Femur (tissue), 1 donor: ENCODE results near the gene TTF1.

Experiments used
- DNase-seq: peaks from one replicate; pipeline ENCODE4 v3.0.0-alpha.2; 2017

The TTF1 gene

GRCh38 chr9:132406554-132407122 lies at the start of gene TTF1:
Gene TTF1 (minus strand): TSS chr9:132406840. CDS start chr9:132402821, 4,019 bp downstream.
- peak; percentile 95 for DNase-seq

- no peak for DNase-seq
Observed at GRCh38 chr9:132456241-132456640, 49.6 kb upstream of the TTF1 start.

DNA sequence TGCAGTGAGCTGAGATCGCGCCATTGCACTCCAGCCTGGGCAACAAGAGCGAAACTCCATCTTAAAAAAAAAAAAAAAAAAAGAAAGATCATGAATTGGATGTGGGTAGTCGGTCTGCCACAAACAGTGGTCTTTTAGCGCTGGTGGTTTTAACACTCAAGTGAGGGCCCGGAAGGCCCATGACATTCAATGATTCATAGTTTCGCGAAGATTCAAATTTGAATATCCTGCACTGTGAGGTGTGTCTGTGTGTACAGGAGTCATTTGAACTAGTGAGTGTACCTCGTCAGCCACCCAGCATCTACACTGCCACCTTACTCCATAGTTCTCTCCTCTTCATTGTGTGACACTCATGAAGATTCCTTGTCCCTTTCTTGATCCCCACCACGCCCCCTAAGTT lies 44.6 kb upstream of the TTF1 start:
- no peak for DNase-seq

DNA sequence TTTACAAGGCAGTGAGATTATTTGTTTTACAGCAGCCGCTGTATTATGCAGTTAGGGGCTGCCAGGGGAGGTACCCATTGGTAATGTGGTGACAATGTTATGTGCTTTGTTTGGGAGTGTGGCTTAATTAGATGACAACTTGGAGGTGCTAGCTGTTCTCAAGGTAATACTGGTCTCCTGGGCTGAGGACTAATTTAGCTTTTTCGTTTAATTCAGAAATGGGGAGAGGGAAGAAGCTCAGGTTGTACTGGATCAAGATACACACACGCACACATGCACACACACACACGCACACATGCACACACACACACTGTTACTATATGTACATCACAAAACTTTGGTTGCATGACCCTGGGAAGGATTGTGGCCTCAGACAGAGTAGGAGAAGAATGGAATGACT lies 41.3 kb upstream of the TTF1 start:
- DNase-seq = no peak

GRCh38 chr9:132447346-132447745 lies 40.7 kb upstream of the TTF1 start:
- no peak for DNase-seq

DNA sequence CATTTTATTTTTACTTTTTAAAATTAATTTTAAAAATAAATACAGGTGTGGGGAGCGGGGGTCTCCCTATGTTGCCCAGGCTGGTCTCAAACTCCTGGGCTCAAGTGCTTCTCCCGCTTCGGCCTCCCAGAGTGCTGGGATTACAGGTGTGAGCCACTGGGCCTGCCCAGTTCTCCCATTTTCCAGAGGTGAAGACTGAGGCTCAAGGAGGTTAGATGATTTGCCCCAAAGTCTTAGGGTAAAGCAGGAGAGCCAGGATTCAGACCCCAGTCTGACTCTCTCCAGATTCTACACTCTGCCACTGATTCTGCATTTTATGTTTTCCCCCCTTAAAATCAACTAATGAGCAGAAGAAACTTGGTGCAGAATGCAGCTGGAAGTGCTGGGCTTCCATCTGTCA lies 40.2 kb upstream of the TTF1 start:
- DNase-seq = no peak

GRCh38 chr9:132443951-132444607 lies 37.4 kb upstream of the TTF1 start:
- no peak for DNase-seq

- no peak for DNase-seq
Observed at GRCh38 chr9:132441404-132441803, 34.8 kb upstream of the TTF1 start.

- no peak for DNase-seq
Observed at GRCh38 chr9:132440735-132441134, 34.1 kb upstream of the TTF1 start.

DNA sequence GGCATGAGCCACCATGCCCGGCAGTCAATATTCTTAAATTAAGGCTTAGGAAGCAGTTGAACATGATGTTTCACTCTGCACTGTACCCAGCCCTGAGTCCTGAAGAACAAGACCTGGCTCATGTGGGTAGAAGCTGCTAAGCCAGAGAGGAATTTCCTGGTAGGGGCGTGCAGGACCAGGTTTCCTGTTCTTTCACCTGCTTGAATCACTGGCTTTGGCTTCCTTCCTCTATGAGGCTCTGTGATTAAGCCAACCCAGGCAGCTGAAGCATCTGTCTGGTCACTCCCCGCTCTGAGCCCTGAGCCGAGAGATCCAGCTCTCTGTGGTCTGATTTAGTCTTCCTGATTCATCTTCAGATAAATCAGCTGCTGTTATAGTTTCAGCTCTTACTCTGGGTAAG lies 32.5 kb upstream of the TTF1 start:
- DNase-seq = no peak

GRCh38 chr9:132434881-132435280 lies 28.2 kb upstream of the TTF1 start:
- DNase-seq = no peak

DNA sequence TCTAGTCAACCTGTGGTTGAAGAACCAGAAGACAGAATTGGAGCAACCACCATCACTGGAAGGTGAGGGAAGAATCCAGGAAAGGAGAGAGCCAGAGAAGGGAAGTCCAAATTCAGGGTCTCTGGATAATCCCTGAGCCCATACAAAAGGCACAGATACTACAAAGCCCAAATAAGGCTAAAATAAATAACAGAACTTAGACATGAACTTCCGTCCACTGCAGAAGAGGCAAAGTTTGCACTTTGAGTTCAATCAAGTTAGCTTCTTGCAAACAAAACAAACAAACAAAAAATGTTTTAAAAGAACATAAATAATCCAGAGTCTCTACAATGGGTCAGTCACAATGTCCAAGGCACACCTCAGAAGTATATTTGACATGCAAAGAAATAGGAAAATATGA lies 24.4 kb upstream of the TTF1 start:
- DNase-seq = no peak

DNA sequence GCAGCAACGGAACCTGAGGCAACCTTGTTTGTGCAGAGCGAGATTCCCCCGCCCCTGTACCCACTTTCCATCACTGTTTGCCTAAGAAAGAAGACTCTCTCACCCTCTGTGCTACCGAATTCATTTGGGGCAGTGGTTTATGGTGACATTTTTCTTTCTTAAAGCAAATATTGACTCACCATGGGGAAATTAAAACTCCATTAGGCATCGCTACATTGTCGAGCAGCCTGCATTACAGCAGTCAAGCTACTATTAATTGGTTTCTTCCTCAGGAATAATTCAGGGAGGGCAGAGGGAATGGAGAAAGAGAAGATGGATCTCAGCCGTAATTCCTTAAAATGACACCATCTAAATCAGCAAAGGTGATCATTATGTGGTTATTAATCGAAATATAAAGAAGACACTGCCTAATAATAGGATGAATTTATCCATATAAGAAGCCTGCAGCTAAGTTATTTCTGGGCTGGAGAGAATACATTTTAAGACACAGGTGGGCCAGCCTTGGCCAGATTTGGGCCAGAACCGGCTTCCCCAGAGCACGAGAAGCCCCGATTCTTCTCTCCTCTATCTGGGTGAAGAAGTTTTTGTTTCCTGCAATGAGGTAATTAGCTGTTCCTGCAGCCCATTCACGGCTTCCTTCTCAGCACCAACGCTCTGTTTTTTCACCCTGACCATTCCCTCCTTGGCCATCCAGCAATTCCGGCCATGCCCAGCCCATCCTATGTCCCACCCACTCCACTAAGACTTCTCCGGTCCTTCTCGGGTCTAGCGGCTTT lies 20.2 kb upstream of the TTF1 start:
- no peak for DNase-seq

DNA sequence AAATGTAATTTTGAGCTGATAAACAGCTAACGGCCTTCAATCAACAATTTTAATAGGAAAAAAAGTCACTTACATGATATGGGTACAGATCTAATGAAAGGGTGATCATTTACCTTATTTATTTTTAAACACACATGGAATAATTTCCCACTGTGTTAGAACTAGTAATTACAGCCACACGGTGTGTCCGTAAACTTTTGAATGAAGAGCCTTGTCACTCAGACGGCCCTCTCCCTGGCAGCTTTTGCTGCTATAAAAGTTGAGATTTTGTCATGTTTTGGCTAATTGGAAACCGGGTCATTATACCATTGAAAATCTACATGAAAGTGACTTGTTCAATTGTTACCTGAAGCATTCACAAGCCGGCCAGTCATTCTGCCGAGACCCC lies 19.0 kb upstream of the TTF1 start:
- no peak for DNase-seq

DNA sequence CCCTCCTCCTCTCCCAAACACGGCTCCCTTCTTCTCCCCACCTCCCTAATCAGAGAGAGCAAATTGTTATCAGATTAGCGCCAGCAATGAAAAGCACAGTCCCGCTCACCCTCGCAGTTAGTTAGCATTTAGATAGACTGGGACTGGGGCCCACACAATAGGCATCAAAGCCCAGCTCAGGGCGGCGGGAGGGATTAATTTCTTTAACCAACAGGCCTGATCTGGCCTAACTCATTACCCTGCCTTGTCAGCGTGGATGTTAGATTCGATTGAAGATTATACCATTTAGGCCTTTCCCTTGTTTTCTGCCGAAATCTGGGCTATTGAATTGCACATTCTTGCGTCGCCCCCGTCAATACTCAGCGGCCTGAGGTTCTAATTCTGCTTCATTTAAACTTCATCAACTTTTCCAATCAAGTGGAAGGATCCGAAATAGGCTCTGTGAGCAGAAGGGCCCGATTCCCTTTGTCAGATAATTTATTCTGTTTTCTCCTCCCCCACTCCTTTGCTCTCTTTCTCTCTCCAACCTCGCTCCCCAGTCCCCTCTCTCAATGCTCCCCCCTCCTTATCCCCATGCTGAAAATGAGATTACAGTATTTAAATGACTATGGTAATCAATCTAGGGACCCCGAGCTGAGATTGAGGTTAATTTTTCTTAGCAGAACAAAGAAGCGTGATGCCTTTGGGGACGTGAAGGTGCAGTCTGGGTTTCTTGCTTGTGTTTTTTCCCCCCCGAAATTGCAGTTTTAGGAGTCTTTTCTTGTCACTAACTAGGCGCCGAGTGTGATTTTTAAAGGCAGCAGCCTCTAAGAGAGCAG lies 18.4 kb upstream of the TTF1 start:
- DNase-seq = no peak

DNA sequence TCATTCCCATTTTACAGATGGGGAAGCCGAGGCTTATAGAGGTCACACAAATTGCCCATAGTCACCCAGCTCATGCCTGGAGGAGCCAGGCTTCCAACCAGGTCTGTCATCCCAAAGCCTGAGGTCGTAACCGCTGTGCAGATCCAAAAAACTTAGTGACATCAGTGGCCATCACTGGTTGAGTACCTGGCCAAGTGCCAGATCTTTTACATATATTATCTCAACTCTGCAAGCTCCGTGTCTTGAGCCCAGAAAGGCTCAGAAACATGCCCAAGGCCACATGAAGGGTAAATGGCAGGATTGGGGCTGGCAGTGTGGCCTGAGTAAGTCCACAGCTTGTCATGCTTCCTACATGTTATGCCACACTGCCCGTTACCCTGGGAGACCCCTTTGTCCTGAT lies 16.9 kb upstream of the TTF1 start:
- DNase-seq = no peak

DNA sequence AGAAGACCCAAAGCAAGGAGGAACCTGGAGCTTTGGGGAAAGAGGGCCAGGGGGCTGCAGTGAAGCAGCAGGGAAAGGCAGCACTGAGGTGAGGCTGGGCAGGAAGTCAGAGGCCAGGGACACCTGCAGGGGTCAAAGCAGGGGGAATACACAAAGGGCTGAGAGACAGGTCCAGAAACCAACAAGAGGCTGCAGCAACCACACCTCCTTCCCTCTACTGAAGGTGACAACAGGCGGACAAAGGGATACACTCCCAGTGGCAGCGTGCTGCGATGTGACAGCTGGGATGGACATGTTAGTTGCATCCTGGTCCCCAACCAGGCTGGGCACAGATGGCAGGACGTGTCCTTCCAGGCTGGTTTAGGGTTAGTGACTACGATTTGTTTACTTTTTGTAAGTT lies 15.9 kb upstream of the TTF1 start:
- no peak for DNase-seq

DNA sequence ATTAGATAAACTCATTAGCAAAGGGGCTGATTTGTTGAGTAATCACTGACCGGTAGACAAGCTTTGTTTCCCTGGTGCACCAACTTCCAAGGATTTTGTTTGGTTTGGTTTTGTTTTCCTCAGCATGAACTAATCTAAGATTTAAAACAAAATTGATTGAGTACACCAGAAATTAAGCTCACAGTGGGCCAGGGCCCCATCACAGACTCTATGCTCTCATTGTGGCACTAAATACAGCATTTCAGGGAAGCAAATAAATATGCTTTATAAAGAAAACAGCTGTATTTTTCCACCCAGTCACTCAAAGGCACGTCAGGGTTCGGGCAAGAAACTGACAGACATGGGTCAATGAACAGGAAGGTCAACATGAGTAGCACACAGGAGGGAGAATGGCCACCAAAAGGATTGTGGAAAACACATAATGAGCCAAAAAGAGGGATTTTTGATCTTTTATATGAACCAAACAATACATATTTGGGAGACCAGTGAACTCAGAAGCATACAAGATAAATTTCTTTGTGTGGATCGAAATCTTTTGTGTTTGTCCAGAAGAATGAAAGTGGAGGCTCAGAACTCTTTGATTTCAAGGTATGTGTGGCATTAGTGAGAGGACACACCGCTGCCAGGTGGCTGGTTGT lies 12.2 kb upstream of the TTF1 start:
- DNase-seq = no peak

DNA sequence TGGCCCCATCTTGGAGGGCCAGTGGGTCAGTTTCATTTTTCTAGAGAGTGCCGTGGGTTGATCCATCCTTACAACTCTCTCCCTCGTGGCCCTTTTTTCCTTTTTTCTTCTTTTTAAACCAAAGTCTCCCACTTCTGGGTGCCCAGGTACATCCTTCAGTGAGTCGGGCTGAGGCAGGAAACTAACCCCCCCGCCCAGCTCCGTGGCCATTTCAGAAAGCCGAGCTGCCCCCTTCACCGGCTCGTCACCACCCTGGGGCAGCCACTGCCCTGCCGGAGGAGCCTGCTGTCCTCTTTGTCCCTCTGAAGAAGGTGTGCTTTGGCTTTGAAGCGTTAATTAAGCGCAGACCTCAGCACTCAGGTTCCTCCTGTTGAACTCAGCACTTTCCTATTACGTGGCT lies 8.5 kb upstream of the TTF1 start:
- no peak for DNase-seq

DNA sequence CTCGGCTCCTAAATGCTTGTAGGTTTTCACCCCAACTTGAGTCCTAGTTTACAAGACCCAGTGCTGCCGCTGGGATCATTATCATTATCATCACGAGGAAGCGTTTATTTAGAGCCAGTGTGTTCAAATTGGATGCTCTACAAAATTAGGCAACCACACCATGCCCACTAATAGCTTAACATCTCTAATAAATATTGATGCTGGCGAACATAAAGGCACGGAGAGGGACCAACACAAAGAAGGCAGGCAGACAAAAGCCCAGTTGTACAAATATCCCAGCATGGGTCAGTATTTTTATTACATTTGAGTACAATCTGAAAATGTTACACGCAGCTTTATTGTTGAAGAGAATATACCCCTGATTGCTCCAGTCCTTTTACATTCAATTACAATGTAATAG lies 8.1 kb upstream of the TTF1 start:
- no peak for DNase-seq

- DNase-seq = no peak
Observed at GRCh38 chr9:132413926-132414325, 7.3 kb upstream of the TTF1 start.

DNA sequence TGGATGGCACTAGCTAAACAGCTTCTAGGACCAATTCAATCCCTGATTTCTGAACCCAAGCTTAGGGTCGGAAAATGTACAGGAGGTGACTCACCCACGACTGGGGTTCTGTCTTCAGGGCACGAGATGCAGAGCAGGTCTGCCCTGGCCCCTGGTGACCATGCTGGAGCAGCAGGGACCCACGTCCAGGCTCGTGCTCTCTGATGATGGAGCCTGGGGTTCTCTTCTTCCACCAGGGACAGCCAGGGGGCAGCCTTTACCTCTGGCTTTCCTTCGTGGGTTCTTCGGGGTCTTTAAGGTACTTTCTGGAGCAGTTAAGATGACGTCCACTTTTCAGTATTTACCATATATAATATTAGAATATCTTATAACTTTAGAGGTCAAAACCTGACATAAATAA lies 5.4 kb upstream of the TTF1 start:
- no peak for DNase-seq

DNA sequence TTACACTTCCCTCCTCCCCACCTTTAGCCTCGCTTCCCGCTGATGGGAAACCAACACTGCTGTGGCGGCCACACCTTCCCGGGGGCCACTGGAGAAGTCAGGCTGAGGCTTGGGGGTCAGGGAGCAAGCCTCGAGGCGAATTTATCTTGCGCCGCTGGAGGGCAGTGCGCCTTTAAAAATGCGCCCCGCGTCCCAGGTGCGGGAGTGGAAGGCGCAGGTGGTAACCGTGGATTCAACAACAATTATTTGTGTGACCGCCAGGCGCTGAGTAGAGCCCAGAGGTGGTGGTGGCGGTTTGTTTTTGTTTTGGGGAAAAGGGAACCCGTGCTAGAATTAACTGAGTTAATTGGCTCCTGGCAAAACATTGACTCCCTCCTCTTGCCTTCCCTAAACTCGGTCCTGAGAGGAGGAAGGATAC lies 4.5 kb upstream of the TTF1 start:
- DNase-seq = peak; percentile 48
